Naive thymus-derived CD4-positive, alpha-beta T cell (primary cell): Measurements from ENCODE around the gene AJAP1. TPM values are rescaled to one million over a fixed set of nuclear protein-coding genes. Genes with fewer than 3 reads are reported as not detected.

ENCODE experiments used
- ATAC-seq: fragments of 150-1000 bp; cut with Tn5 transposase; 2 replicates; pipeline ENCODE4 v1.10.0; 2021; ENCODE audit warnings: mild to moderate bottlenecking, moderate library complexity
- CTCF ChIA-PET: fragments of 350-600 bp; sonication (Branson Sonifier 250); formaldehyde crosslinking; loops from one replicate; lab custom pipeline; 2021; ENCODE audit warnings: antibody characterized with exemption; lab: Charles Lee
- POLR2A ChIA-PET: fragments of 350-600 bp; sonication (Branson Sonifier 250); formaldehyde crosslinking; loops from one replicate; lab custom pipeline; 2021; ENCODE audit warnings: antibody characterized with exemption, inconsistent platforms; lab: Charles Lee
- DNase-seq, 9 donors: peaks; one replicate each; pipeline versions ENCODE4 v3.0.0 to v3.0.0-alpha.2; 2020 to 2022; ENCODE audit warnings: mixed read lengths in 1 of 9
- H3K27ac ChIP-seq: one replicate; pipeline ENCODE4 v1.7.0; 2013; ENCODE audit warnings: mild to moderate bottlenecking, low read depth, low read length, moderate library complexity
- H3K27me3 ChIP-seq, 2 donors: one replicate each; pipeline ENCODE4 v1.7.0; 2013; ENCODE audit warnings: low read length in 2 of 2, mild to moderate bottlenecking in 2 of 2, moderate library complexity in 2 of 2; ENCODE audit not compliant: control insufficient read depth in 2 of 2, insufficient read depth in 2 of 2
- H3K36me3 ChIP-seq, 3 experiments: 1 replicate in 2 of 3; 2 replicates in 1 of 3; pipeline ENCODE4 v1.7.0; 2013; ENCODE audit warnings: low read length in 3 of 3, mild to moderate bottlenecking in 3 of 3, moderate library complexity in 1 of 3; ENCODE audit not compliant: insufficient read depth in 3 of 3, control insufficient read depth in 2 of 3
- H3K4me1 ChIP-seq, 2 donors: one replicate each; pipeline ENCODE4 v1.7.0; 2013; ENCODE audit warnings: low read length in 2 of 2, mild to moderate bottlenecking in 2 of 2, moderate library complexity in 1 of 2; ENCODE audit not compliant: control insufficient read depth in 2 of 2, insufficient read depth in 2 of 2
- H3K4me3 ChIP-seq: 2 replicates; pipeline ENCODE4 v1.7.0; 2013; ENCODE audit warnings: mild to moderate bottlenecking, low read length
- H3K9me3 ChIP-seq, 3 experiments: 1 replicate in 2 of 3; 2 replicates in 1 of 3; pipeline ENCODE4 v1.7.0; 2013; ENCODE audit warnings: low read length in 3 of 3; ENCODE audit not compliant: control insufficient read depth in 2 of 3
- H3K27ac Mint-ChIP-seq, 9 donors: one replicate each; pipeline ENCODE4 v1.8.0; 2020 to 2022; ENCODE audit warnings: mixed read lengths in 9 of 9, mild to moderate bottlenecking in 8 of 9, moderate library complexity in 5 of 9, inconsistent platforms in 2 of 9
- H3K27me3 Mint-ChIP-seq, 5 donors: one replicate each; pipeline ENCODE4 v1.8.0; 2021 to 2022; ENCODE audit warnings: mixed read lengths in 5 of 5, mild to moderate bottlenecking in 1 of 5
- H3K36me3 Mint-ChIP-seq, 5 donors: one replicate each; pipeline ENCODE4 v1.8.0; 2020 to 2022; ENCODE audit warnings: mixed read lengths in 5 of 5, mild to moderate bottlenecking in 3 of 5, inconsistent platforms in 1 of 5
- H3K4me1 Mint-ChIP-seq, 7 donors: one replicate each; pipeline ENCODE4 v1.8.0; 2020 to 2022; ENCODE audit warnings: mixed read lengths in 7 of 7, mild to moderate bottlenecking in 3 of 7, inconsistent platforms in 1 of 7
- H3K4me3 Mint-ChIP-seq, 10 donors: one replicate each; pipeline ENCODE4 v1.8.0; 2020 to 2022; ENCODE audit warnings: mild to moderate bottlenecking in 10 of 10, mixed read lengths in 10 of 10, moderate library complexity in 6 of 10, inconsistent platforms in 2 of 10
- H3K9me3 Mint-ChIP-seq, 11 donors: one replicate each; pipeline ENCODE4 v1.8.0; 2020 to 2022; ENCODE audit warnings: mixed read lengths in 11 of 11, mild to moderate bottlenecking in 4 of 11, inconsistent platforms in 1 of 11, moderate library complexity in 1 of 11
- intact Hi-C, 2 donors: fragments of 100-400 bp; cut with micrococcal nuclease; formaldehyde crosslinking; loops; one replicate each; pipeline ENCODE4 v1.15.1; 2023
- polyA plus RNA-seq, 2 donors: library from polyadenylated mRNA; unstranded; fragments of 300-500 nt; fragmentation: Illumina TruSeq; gene quantifications; one replicate each; pipeline ENCODE4 v1.2.3, GENCODE V29; 2021
- total RNA-seq, 6 experiments: library from RNA in 5 of 6; stranded (reverse) in 5 of 6; gene quantifications; 1 replicate in 5 of 6; 2 replicates in 1 of 6; pipeline ENCODE4 v1.2.3 and lab custom pipeline; 2021 to 2026

The AJAP1 gene
- total and polyA plus RNA-seq, 7 experiments from 2014 or later: 0.09 to 2.4 (median 0.82) TPM; not detected in 1

DNA sequence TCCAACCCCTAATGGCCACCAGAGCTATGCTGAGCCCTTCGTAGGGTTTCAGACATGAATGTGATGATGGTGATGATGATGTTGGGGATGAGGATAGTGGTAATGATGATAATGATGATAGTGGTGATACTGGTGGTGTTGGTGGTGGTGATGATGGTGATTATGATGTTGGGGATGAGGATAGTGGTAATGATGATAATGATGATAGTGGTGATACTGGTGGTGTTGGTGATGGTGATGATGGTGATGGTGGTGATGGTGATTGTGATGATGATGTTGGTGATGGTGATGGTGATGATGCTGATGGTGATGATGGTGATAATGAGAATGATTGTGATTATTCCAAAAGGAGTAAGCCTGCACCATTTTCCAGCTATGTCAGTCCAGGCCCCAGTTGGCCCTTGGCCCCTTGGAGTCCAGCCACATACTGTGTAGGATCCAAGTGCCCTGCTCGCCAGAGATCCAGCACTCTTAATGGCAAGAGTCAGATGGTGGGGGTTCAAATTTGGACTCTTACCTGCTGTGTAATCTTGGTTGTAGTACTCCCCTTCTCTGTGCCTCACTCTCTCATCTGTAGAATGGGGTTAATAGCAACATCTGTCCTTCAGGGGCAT lies 28.3 kb downstream of the AJAP1 start:
- intact Hi-C loops: no loop called here
- Mint-ChIP-seq H3K9me3 (peaks cover 5 to 38% (median 14%) of the 10 kb centered on the region in 11 donors), H3K27ac (no peak overlapping the region), H3K27me3 (peaks cover 0 to 33% (median 14%) of the 10 kb centered on the region in 5 donors), H3K4me1 (peaks cover 0 to 10% (median 0%) of the 10 kb centered on the region in 7 donors), H3K4me3 (no peak overlapping the region), H3K36me3 (peaks cover 0 to 8% (median 0%) of the 10 kb centered on the region in 5 donors)
- ChIA-PET CTCF (no interaction called here), POLR2A (no interaction called here)
- Histone ChIP-seq H3K4me1 (no peaks in the 10 kb centered on the region), H3K9me3 (peaks cover 0 to 17% (median 0%) of the 10 kb centered on the region in 3 experiments), H3K27ac (no peak overlapping the region), H3K4me3 (no peak overlapping the region), H3K27me3 (no peaks in the 10 kb centered on the region), H3K36me3 (no peaks in the 10 kb centered on the region)
- no peak for ATAC-seq
- no peak for DNase-seq

DNA sequence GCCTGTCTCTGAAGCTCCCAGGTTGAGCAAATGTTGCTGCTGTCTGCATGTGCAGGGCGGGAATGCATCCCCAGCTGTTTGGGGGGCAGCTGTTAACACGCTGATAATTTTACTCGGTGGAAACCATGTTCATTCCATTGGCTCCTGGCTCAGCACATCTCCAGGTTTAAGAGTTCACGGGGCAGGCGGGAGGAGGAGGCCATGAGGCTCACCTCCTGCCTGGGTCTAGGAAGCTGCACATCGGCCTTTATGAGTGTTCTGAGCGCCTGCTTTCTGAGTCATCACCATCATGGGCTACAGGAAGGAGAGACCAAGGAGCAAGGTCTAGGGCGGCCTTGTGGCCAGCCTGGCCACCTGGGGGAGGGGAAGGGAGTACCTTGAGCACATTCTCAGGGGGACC lies 29.7 kb downstream of the AJAP1 start:
- Mint-ChIP-seq H3K4me3 (no peak overlapping the region), H3K4me1 (peaks cover 0 to 10% (median 0%) of the 10 kb centered on the region in 7 donors), H3K9me3 (peaks cover 0 to 24% (median 10%) of the 10 kb centered on the region in 11 donors), H3K36me3 (peaks cover 0 to 3% (median 0%) of the 10 kb centered on the region in 5 donors), H3K27ac (no peak overlapping the region), H3K27me3 (peaks cover 0 to 26% (median 14%) of the 10 kb centered on the region in 5 donors)
- no peak overlapping the region for H3K27ac ChIP-seq
- CTCF ChIA-PET: no interaction called here
- no peak for ATAC-seq
- POLR2A ChIA-PET: no interaction called here
- peaks cover 0 to 13% (median 0%) of the 10 kb centered on the region in 3 experiments for H3K9me3 ChIP-seq
- intact Hi-C loops: no loop called here
- H3K4me1 ChIP-seq: no peaks in the 10 kb centered on the region
- H3K27me3 ChIP-seq: no peaks in the 10 kb centered on the region
- no peak for DNase-seq
- H3K4me3 ChIP-seq: no peak overlapping the region
- H3K36me3 ChIP-seq: no peaks in the 10 kb centered on the region

DNA sequence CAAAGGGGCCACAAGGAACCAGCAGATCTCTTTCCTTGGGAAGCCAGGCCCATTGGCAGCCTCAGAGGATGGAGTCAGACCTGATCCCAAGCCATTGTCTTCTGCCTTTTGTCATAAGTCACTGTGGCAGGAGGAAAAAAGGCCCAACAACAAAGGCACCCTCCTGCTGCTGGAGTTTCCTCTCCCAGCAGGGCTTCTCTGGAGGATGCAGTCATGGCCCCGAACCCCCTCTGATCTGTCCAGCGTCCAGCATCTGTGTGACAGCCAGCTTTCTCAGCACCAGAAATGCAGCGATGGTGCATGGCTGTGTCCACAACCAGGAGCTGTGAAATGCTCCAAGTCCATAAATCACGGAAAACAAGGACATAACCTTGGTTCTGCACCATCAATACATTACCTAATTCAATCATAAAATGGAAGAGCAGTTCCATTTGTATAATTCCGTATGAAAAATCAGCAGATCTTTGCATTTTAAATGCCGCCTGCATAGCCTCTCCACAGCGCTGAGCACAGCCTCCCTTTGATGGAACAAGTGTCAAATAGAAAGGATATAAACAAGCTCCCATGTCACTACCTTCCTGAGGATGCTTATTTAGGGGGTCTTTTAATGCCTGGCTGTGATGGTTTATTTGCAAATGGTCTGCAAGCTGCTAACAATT lies 30.6 kb downstream of the AJAP1 start:
- H3K4me3 ChIP-seq: no peak overlapping the region
- no peaks in the 10 kb centered on the region for H3K4me1 ChIP-seq
- peaks cover 0 to 26% (median 14%) of the 10 kb centered on the region in 5 donors for H3K27me3 Mint-ChIP-seq
- ChIA-PET CTCF (no interaction called here), POLR2A (no interaction called here)
- DNase-seq: no peak
- no peak overlapping the region for H3K27ac Mint-ChIP-seq
- H3K36me3 Mint-ChIP-seq: peaks cover 0 to 3% (median 0%) of the 10 kb centered on the region in 5 donors
- H3K36me3 ChIP-seq: no peaks in the 10 kb centered on the region
- H3K4me1 Mint-ChIP-seq: peaks cover 0 to 10% (median 0%) of the 10 kb centered on the region in 7 donors
- ATAC-seq: no peak
- intact Hi-C loops: no loop called here
- no peak overlapping the region for H3K27ac ChIP-seq
- peaks cover 0 to 7% (median 0%) of the 10 kb centered on the region in 3 experiments for H3K9me3 ChIP-seq
- H3K4me3 Mint-ChIP-seq: no peak overlapping the region
- peaks cover 0 to 15% (median 5%) of the 10 kb centered on the region in 11 donors for H3K9me3 Mint-ChIP-seq
- no peaks in the 10 kb centered on the region for H3K27me3 ChIP-seq

DNA sequence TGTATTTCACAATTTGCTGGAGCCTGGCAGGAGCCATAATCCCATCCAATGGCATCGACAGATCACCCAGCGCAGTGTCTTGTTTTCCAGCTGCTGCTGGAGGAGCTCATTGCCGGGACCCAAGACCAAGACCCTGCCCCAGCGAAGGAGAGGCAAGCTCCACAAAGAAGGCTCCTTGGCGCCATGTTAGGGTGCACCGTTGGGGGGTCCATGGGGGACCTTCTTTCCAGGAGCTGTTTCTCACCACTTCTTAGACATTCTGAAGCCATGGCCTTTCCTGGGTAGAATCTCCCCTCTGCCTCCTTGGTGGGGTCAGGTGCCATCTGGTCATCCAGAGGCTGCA lies 31.1 kb downstream of the AJAP1 start:
- Mint-ChIP-seq H3K9me3 (peaks cover 0 to 10% (median 3%) of the 10 kb centered on the region in 11 donors), H3K27ac (no peak overlapping the region), H3K27me3 (peaks cover 0 to 26% (median 14%) of the 10 kb centered on the region in 5 donors), H3K36me3 (peaks cover 0 to 3% (median 0%) of the 10 kb centered on the region in 5 donors), H3K4me3 (no peak overlapping the region), H3K4me1 (peaks cover 0 to 10% (median 0%) of the 10 kb centered on the region in 7 donors)
- ChIA-PET CTCF (no interaction called here), POLR2A (no interaction called here)
- ATAC-seq (no peak), DNase-seq (no peak)
- Histone ChIP-seq H3K36me3 (no peaks in the 10 kb centered on the region), H3K9me3 (peaks cover 0 to 2% (median 0%) of the 10 kb centered on the region in 3 experiments), H3K4me3 (no peak overlapping the region), H3K27me3 (no peaks in the 10 kb centered on the region), H3K27ac (no peak overlapping the region), H3K4me1 (no peaks in the 10 kb centered on the region)
- intact Hi-C loops: no loop called here

- Histone ChIP-seq H3K27ac (no peak overlapping the region), H3K9me3 (no peaks in the 10 kb centered on the region), H3K27me3 (no peaks in the 10 kb centered on the region), H3K4me1 (no peaks in the 10 kb centered on the region), H3K4me3 (no peak overlapping the region), H3K36me3 (no peaks in the 10 kb centered on the region)
- Mint-ChIP-seq H3K27me3 (peaks cover 0 to 26% (median 10%) of the 10 kb centered on the region in 5 donors), H3K36me3 (no peaks in the 10 kb centered on the region), H3K4me1 (peaks cover 0 to 10% (median 0%) of the 10 kb centered on the region in 7 donors), H3K27ac (no peak overlapping the region), H3K9me3 (no peaks in the 10 kb centered on the region), H3K4me3 (peak overlapping the region in 1 of 10 donors; percentile 12)
- intact Hi-C loops: no loop called here
- no peak for DNase-seq
- POLR2A ChIA-PET: no interaction called here
- CTCF ChIA-PET: no interaction called here
- ATAC-seq: no peak
Measured at GRCh38 chr1:4687943-4688342, 33.5 kb downstream of the AJAP1 start.

GRCh38 chr1:4689271-4689935 lies 35.0 kb downstream of the AJAP1 start:
- Mint-ChIP-seq H3K27me3 (peaks cover 0 to 19% (median 10%) of the 10 kb centered on the region in 5 donors), H3K4me3 (no peak overlapping the region), H3K9me3 (no peaks in the 10 kb centered on the region), H3K36me3 (no peaks in the 10 kb centered on the region), H3K4me1 (peaks cover 0 to 10% (median 0%) of the 10 kb centered on the region in 7 donors), H3K27ac (no peak overlapping the region)
- no peaks in the 10 kb centered on the region for H3K27me3 ChIP-seq
- H3K27ac ChIP-seq: no peak overlapping the region
- ChIA-PET CTCF (no interaction called here), POLR2A (no interaction called here)
- no peak overlapping the region for H3K4me3 ChIP-seq
- ATAC-seq: no peak
- no peaks in the 10 kb centered on the region for H3K9me3 ChIP-seq
- no peaks in the 10 kb centered on the region for H3K36me3 ChIP-seq
- DNase-seq: no peak
- intact Hi-C loops: no loop called here
- no peaks in the 10 kb centered on the region for H3K4me1 ChIP-seq
